Fibroblast of villous mesenchyme (primary cell): Measurements from ENCODE around the gene SPG7. TPM values are rescaled to one million over a fixed set of nuclear protein-coding genes. Genes with fewer than 3 reads are reported as not detected.

Source experiments
- DNase-seq: peaks from one replicate; pipeline ENCODE4 v3.0.0-alpha.2; 2010; ENCODE audit warnings: low read depth
- H3K4me3 ChIP-seq: 2 replicates; pipeline ENCODE4 v1.5.1; 2011; ENCODE audit warnings: low read depth, mild to moderate bottlenecking, low read length
- total RNA-seq: library from RNA; depleted of rRNA; stranded (reverse); fragments of >200 nt; gene quantifications from 2 replicates; pipeline ENCODE4 v1.2.3, GENCODE V29; 2012
- TF ChIP-seq, protein P1 (sequence below): IDR thresholded peaks from 2 replicates; pipeline ENCODE4 v1.5.1; 2012; ENCODE audit warnings: low read depth, mild to moderate bottlenecking, low read length; ENCODE audit not compliant: insufficient read depth

Gene SPG7
- total RNA-seq, 1 donor = 108 TPM

DNA sequence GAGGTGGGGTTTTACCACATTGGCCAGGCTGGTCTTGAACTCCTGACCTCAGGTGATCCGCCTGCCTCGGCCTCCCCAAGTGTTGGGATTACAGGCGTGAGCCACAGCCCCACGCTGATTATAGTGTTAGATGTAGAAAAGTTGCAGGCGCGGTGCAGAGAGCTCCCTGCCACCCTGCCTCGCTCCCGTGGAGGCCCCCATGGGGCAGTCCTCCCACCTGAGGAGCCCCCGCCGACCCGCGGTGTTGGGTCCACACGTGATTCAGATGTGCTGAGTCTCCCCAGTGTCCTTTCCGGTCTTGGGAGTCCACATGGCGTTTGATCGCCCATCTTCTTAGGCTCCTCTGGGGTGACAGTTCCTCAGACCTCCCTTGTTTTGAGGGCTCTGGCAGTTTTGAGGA is 47.1 kb downstream of the SPG7 start:
- TF ChIP-seq, protein P1, sequence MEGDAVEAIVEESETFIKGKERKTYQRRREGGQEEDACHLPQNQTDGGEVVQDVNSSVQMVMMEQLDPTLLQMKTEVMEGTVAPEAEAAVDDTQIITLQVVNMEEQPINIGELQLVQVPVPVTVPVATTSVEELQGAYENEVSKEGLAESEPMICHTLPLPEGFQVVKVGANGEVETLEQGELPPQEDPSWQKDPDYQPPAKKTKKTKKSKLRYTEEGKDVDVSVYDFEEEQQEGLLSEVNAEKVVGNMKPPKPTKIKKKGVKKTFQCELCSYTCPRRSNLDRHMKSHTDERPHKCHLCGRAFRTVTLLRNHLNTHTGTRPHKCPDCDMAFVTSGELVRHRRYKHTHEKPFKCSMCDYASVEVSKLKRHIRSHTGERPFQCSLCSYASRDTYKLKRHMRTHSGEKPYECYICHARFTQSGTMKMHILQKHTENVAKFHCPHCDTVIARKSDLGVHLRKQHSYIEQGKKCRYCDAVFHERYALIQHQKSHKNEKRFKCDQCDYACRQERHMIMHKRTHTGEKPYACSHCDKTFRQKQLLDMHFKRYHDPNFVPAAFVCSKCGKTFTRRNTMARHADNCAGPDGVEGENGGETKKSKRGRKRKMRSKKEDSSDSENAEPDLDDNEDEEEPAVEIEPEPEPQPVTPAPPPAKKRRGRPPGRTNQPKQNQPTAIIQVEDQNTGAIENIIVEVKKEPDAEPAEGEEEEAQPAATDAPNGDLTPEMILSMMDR = no peak
- no peak for DNase-seq
- no peak overlapping the region for H3K4me3 ChIP-seq

DNA sequence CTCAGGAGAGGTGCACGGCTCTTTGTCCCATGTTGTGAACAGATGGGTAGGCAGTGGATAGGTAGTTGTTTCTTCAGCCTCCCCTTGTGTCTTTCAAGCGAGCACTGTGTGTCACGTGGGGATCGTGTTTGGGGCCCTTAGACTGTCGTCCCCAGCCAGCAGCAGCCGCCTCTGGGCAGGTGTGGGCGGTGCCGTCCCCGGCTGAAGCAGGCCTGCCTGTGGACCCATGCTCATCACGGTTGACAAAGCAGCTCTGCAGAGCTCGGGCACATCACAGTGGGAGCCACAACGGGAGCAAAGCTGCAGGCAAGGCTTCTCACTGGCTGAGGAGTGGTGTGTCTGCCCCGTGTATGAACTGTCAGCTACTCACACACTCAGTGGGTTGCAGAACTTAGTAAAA is 47.6 kb downstream of the SPG7 start:
- H3K4me3 ChIP-seq = no peak overlapping the region
- TF ChIP-seq, protein P1 = no peak
- no peak for DNase-seq

DNA sequence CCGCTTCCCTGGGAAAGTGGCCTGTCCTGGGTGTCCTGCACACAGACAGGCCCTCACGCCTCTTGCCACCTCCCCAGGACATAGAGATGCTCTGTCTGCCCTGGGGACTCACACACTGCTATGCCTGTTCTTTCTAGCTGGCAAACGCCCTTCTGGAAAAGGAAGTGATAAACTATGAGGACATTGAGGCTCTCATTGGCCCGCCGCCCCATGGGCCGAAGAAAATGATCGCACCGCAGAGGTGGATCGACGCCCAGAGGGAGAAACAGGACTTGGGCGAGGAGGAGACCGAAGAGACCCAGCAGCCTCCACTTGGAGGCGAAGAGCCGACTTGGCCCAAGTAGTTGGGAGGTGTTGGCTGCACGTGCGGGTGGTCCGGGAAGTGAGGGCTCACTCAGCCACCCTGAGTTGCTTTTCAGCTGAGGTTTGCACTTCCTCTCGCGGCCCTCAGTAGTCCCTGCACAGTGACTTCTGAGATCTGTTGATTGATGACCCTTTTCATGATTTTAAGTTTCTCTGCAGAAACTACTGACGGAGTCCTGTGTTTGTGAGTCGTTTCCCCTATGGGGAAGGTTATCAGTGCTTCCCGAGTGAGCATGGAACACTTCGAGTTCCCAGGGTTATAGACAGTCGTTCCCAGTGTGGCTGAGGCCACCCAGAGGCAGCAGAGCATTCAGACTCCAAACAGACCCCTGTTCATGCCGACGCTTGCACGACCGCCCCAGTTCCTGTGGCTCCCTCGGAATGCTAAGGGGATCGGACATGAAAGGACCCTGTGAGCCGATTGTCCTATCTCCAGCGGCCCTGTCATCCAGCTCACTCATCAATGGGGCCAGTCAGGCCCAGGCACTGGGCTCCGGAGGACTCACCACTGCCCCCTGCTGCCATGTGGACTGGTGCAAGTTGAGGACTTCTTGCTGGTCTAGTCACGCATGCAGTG is 48.8 kb downstream of the SPG7 start:
- DNase-seq = peak; percentile 59
- TF ChIP-seq, protein P1 = peak; percentile 88
- no peak overlapping the region for H3K4me3 ChIP-seq

DNA sequence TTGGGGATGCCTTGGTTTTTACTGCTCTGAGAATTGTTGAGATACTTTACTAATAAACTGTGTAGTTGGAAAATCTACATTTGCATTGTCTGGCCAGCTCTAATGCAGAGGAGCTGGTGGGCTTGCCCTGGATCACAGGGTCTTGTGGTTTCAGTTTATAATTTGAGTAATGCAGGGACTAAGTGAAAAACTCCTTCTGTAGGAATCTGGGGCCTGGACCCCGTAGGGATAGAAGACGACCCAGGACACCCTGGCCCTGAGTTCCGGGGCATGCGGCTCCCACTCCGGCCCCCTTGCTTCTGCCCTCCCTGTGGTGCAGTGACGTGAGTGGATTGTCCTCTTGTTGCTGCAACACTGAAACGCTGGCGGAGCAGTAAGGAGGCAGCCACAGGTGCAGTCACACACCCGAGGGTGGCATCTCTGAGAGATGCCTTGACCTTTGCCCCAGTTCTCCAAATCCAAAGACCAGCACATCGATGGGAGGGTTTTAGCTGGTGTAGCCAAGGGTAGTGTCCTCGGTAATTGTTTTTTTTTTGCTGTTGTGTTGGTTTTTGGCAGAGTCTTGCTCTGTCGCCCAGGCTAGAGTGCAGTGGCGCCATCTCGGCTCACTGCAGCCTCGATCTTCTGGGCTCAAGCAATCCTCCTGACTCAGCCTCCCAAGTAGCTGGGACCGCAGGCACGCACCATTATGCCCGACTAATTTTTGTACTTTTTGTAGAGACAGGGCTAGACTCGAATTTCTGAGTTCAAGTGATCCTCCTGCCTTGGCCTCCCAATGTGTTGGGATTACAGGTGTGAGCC is 49.7 kb downstream of the SPG7 start:
- no peak for DNase-seq
- H3K4me3 ChIP-seq = no peak overlapping the region
- TF ChIP-seq, protein P1 = no peak

DNA sequence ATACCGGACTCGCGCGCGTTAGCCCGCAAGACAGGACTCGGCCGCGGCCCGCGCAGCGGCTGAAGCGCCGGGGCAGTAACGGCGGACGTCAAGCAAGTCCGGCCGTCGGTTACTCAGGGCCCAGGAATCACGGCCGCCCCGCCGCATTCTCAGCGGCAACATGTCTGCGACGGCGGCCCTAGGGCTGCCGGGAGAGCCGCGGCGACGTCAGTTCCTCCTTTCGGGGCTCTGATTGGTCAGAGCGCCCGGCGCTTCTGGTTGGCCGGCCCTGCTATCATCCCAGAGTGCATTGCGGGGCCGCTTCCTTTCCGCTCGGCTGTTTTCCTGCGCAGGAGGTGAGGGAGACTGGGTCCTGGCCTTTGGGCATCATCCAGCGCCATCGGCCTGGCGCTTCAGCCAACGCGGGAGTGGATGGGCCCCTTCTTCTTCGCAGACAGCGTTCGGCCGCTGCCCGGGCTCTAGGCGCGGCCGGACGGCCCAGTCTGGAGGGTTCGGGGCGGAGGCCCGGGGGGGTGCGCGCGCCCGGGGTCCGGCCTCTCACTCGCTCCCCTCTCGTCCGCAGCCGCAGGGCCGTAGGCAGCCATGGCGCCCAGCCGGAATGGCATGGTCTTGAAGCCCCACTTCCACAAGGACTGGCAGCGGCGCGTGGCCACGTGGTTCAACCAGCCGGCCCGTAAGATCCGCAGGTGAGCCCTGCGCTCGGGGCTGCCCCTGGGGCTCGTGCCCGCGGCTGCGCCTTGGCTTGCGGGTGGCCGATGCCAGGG is 52.4 kb downstream of the SPG7 start, which contains the start of gene RPL13:
TSS of gene RPL13 (plus strand) at position 305 of the 764 bp plus-strand sequence. CDS start at position 583, 278 bp downstream.
- peak; percentile 96 for DNase-seq
- peak within 1 kb of the TSS; percentile 60 for H3K4me3 ChIP-seq
- TF ChIP-seq, protein P1 = no peak

DNA sequence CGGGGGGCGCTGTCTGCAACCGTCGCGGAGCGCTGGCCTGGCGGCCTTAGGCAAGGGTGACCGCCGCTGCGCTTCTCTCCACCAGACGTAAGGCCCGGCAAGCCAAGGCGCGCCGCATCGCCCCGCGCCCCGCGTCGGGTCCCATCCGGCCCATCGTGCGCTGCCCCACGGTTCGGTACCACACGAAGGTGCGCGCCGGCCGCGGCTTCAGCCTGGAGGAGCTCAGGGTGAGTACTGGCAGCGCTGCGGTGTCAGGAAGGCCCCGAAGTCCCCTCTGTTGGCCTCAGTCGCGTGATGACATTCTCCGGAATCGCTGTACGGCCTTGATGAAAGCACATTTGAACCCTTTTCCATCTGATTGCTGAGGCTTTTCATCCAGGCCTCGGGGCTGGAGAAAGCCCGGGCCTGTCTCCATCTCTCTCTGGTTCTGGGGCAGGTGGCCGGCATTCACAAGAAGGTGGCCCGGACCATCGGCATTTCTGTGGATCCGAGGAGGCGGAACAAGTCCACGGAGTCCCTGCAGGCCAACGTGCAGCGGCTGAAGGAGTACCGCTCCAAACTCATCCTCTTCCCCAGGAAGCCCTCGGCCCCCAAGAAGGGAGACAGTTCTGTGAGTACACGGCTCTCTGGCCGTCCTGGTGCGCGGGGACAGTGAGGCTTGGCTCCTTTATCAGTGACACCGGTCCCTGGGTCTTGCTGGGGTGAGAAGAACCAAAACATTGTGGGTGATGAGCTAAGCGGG is 53.1 kb downstream of the SPG7 start:
- H3K4me3 ChIP-seq = peak overlapping the region; percentile 60
- TF ChIP-seq, protein P1 = no peak
- no peak for DNase-seq
